Colon (tissue), 2 donors: Measurements from ENCODE around the gene NCOA4.
"Not testable (repeated sequence)": the region's sequence is repeated elsewhere in the genome, so short reads cannot be mapped to it uniquely, and the experiment has no call there.

Source experiments
- FAIRE-seq: peaks from 2 replicates; lab custom pipeline; 2012; peaks lifted over from hg19 to GRCh38; lab: Jason Lieb, UNC
- donor health status: control.
- donor health status: control.

NCOA4 gene

DNA sequence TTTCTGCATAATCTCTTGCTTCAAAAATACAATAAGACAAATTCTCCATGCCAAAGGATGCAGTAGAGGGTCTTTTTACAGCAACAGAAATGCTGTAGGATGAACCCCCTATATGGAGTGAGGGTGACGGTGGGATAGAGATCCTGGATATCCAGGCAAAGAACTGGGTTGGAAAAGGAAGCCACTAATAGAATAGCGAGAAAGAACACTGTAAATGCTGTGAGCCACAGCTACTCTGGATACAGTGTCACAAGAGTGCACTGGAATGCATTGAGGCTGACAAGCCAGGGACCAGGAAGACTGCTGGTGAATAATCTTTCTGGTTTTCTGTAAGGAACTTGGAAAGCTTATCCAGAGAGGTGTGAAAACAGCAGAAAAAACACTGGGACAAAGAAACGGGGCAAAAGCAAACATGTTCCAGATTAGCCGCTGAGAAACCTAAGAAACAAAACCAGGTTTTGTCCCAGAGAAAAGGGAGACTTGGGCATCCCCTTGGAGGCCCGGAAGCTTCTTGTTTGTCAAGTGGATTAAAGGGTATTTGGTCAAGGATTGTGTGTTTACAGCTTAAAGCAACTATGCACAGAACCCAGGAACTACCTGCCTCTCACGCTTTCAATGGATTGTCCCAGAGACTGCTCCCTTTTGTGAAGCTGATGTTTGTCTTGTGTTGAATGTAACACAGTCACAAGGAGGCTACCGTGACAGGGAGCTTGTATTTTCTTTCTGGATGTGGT lies 21.8 kb upstream of the NCOA4 start:
- no peak for FAIRE-seq

DNA sequence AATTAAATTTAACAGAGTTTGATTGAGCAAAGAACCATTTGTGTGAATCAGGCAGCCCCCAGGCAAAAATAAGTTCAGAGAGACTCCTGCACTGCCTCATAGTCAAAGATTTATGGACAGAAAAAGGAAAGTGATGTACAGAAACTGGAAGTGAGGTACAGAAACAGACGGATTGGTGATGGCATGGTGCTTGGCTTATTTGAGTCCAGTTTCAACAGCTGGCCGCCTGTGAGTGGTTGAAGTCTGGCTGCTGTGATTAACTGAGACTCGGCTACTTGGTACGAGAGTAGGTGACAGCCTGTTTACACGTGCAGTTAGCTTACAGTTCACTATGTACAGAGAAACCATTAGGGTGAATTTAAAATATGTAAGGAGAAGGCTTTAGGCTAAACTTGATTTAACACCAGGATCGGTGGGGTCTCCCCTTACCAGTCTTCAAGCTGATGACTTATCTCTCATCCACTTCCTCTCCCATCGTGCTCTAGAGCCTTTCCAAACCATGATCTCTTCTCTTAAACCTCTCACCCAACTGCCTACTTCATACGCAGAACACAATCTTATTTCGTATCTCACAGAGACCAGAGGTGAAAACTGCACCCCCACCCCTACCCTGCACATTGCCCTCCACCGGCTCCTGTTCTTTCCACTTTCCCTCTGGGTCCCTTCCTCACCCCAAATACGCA lies 20.7 kb upstream of the NCOA4 start:
- FAIRE-seq, result no peak

DNA sequence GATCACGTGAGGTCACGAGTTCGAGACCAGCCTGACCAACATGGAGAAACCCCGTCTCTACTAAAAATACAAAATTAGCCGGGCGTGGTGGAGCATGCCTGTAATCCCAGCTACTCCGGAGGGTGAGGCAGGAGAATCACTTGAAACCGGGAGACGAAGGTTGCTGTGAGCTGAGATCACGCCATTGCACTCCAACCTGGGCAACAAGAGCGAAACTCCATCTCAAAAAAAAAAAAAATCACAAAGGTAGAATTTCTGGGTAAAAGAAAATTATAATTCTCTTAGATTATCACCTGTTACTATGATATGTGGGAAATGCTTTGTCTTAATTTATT lies 19.0 kb upstream of the NCOA4 start:
- FAIRE-seq, result not testable (repeated sequence)

DNA sequence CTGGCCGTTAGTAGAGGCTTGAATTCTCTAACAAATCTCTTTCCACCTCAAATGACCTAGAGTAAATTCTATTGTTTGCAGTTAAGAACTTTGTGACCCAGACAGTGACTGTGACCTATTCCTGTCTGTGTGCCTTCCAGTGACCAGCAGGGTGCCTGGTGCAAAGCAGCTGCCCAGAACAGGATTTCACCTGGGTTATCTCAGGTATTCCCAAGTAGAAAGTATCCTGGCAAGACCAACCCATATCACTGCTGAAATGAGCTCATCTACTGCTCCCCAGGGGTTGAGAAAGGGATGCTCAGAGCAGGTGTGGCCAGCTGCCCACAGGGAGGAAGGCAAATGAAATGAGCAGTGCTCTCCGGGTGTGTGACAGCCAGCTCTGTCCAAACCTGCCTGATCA lies 17.7 kb upstream of the NCOA4 start:
- FAIRE-seq, result no peak

DNA sequence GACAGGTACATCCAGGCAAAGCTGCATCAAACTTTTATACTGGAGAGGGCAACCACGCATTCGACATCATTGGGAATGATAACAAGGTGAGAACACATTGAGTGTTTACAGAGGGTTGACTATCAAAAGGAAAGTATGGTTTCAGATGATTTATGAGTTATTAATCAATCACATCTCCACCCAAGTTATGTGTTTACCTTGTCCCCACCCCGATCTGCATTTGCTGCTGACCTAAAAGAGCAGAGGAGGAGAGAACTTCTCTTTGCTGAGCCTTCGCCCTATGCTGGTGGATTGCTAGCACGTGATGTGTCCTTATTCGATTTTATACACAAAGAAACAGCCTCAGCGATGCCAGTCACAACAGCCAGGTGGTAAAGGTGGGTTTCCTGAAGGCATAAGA lies 15.8 kb upstream of the NCOA4 start, which contains the start of gene MSMB:
Gene MSMB (minus strand): TSS at position 9 of the 400 bp plus-strand sequence. CDS start 32 bp downstream, outside the sequence.
- FAIRE-seq, result no peak

DNA sequence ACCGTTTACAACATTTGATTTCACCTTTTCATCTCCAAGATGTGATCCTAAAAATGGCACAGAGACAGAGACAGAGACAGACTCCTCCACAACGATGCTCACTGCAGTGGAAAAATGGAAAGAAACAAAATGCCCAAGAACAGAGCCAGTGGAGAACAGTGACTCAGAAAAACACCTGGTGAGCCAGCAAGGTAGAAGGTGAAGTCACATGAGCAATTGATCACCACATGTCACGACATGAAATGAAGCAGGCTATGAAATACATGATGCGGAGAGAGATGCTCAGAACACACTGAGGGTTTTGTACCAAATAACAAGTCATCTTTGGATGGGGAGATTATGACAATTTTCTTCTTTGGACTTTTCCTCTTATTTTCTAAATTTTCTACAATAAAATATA lies 12.1 kb upstream of the NCOA4 start:
- FAIRE-seq, result no peak

DNA sequence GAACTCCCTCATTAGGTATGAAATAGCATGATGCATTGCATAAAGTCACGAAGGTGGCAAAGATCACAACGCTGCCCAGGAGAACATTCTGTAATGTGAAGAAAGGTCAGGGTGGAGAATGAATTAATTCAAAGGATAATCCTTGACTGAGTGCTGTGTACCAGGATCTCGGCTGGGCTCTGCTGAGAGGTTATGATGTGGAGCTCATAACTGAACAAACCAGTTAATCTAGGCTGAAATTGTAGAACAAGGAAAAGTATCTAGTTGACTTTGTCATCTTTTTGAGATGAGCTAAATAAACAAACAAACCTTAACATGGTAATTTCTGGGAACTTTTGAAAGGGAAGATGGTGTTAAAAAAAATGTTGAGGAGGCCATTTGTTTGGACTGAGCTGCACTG lies 9.6 kb upstream of the NCOA4 start:
- no peak for FAIRE-seq

DNA sequence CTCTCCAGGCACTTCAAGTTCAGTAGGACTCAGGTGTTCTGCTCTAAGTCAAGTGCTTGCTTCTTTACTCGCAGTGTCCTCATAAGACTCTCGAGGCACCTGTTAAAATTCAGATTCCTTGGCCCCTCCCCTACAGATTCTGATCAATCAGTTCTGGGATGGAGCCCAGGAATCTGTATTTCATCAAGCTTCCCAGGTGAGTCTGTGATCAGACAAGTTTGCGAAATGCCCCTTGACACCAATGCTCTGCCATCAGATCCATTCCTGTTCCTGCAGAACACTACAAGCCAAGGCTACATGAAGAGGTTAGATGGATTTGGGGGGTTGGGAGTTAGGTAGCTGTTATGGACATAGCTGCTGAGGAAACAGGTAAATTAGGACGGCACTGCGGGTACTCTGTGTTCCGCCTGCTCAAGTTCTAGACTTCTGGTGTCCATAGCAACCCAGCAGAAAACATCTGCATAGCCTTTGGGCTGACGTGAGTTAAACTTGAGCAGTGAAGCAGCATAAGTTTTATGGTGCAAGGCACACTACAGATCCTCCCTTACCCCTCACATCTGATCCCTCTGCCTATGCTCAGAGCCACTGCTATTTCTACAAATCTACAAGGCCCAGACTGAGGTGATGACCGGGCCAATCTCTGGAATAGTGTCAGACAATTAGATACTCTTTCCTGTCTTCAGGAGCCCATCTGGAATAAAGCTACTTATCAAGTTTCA lies 6.8 kb upstream of the NCOA4 start:
- FAIRE-seq, result no peak

DNA sequence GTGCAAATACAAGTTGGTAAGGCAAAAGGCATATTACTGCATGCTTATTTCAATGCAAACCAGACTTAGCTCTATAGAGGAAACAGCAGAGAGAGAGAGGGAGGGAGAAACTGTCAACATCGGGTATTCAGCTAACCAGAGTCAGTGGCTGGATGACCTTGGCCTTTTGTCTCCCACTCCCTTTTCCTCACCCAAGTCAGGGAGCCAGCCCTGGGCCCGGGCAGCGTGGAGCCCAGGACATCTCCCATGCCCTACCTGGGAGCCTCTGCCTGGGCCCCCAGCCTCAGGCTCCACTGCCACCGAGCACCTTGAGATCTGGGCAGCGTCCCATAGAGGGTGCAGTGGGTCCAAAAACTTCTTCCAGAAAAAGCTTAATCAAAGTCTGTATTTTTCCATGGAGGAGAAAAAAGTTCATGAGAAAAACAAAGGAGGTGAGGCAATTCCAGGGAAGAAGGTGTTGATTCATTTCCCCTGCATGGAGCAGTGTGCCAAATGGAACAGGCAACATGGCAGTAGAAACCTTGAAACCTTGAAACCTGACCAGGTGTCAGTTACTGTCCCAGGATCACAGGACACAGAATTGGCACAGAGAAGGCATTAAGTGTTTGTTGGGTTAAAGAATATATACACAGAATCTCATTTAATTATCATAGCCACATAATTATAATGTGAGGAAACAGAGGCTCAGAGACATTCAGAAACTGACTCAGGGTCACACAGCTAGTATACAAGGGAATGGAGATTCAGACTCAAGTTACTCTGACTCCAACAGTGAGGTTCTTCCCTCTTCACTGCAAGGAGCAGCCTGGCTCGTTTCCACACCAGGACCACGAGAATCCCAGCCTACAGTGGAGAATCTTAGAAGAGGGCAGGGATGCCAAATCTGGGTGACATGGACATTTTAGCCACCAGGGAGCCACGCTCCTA lies 5.8 kb upstream of the NCOA4 start:
- no peak for FAIRE-seq

DNA sequence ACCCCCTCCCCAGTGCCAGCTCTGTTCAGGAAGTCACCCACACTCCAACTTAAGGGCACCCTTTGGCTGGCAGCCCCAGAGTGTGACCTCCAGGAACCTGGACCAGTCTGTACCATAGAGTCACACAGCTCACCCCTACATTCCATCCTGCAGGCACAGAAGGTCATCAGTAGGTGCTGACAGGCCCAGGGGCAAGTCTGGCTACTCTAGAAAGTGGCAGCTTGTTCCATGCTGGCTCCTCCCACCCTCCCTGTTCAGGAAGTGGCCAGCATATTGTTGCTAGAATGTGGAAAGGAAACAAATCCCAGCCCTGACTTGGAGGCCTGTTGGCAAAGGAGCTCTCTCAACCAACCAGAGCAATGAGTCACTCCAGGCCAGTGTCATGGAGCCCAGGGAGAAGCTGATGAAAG lies 3.2 kb upstream of the NCOA4 start:
- no peak for FAIRE-seq

DNA sequence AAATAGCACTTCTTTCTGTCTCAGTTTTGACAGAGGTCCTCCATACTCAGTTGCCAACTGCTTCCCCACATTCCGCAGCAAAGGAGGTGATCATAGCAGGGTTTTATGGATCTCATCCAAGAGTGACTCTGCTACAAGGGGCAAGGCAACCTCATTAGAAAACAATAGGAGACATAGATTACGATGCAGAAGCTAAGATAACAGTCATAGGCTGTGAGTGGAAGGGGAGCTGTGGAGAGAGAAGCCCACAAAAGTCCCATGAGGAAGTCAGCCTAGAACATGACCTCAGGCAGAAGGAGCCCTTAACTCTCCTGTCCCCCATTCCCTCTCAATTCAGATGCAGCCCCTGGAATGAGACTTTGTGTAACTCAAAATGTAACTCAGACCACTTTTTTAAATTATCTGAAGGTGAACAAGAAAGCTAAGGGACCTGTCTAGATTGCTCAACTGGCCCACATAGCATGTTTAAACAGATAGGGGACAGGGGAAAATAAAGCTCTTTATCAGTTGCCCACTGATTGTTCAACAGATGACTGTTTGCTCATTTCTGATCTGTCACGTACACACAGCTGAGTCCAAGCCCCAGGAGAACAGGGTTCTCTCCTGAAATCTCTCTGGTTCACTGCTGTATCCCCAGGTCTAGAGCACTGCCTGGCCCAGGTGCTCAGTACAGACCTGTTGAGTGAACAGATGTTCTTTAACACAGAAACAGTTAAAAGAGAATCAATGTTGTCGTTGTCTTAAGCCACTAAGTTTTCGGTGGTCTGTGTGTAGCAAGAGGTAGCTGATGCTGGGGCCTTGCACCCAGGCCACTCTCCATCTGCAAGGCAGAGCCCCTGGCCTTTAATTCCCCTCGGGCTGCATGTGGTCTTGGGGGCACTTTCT lies 1.5 kb upstream of the NCOA4 start:
- no peak for FAIRE-seq

DNA sequence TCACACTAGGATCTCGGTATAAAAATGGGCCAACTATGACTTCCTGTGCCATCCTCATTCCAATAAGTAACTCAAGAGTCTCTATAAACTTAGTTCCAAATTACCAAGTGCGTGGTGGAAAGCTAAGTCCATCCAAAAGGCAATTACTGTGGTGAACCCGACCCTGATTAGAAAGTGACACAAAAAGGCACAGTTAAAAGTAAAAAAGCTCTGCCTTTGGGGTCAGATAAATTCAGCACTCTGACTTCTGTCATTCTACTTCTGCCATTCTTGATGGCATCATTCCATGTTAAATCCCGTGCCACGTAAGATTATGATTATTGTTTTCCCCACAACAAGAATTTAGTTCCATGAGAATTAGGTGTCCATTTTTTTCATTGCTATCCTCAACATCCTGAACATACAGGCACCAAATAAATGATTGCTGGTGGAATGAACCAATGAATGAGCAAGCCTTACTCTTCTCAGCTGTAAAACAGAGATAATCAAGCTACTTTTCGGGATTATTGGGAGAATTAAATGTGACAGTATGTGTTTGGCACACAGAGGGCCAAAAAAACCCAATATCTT lies 877 bp downstream of the NCOA4 start:
- FAIRE-seq, result no peak

DNA sequence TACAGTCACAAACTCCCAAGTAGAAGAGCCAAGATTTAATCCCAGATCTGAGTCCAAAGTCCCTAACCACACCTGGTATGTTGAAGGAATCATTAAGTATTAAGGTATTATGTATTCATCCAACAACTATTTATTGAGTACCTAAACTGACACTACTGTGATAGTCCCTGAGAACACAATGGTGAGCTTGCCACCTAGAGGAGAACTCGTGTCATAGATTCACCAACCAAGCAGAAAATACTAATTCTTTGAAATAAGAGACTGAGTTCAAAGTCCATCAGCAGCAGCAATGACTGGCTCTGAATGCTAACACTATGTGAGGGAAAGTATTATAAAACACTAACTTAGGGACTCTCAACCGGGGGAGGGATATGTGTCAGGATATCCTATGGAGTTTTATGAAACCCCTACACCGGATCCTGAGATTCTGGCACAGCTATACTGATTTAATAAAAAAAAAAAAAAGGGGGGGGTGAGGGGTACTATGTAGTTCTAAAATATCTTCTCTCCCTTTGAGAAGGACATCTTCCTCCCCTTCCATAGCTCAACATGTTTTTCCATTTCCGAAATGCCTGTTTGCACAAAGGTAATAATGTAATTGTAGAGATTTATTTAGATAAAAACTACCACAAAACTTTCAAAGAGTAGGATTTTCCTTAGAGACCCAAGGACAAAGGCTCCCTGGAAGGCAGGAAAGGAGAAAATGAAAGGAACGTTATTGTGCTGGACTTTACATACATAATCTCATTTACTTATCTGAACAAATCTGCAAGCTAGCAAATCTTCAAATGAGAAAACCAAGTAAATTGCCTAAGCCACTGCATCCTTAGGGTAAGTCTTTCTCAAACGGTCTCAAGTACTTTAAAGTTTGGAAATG lies 1.6 kb downstream of the NCOA4 start:
- no peak for FAIRE-seq

DNA sequence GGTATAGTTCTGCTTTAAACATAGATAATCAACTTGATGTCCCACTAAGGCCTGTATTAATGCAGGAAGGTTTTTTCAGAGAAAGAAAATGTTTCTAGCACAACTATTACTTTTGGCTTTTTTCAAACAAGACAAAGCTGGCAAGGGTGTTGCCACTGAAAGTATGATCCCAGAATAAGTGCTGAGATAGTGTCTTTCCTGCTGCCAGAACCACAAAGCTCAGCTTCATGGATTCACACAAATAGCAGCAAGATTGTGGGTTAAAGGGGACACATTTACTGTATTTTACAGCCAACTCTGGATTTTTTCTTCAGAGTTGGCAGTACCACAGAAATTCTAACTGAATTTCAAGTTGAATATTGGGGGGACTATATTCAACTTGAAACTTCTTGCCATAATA lies 4.3 kb downstream of the NCOA4 start:
- FAIRE-seq, result no peak

DNA sequence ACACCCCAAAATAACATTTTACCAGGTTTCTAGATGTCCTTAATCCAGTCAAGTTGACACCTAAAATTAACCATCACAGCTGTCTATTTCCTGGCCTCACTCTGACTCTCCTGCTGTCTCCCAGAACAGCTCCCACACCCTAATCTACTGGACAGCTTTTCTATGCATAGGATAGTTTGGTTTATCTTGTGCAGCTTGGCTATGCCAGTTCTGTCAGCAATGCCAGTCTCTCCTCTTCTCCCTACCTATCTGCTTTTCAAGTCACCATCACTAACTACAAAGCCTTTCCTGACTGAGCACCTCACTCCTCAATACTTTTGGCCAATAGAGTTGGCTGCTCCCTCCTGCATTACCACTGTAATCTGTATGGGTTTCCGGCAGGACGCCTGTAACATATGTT lies 5.0 kb downstream of the NCOA4 start:
- FAIRE-seq, result no peak

DNA sequence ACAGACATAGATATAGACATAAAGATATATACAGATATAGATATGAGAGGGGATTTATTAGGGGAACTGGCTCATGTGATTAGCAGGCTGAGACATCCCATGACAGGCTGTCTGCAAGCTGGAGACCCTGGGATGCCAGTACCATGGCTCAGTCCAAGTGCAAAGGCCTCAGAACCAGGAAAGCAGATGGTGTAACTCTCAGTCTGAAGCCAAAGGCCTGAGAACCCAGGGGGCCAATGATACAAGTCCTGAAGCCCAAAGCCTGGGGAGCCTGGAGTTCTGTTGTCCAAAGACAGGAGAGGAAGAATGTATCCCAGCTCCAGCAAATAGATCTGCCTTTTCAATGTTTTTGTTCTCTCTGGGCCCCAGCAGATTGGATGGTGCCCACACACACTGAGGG lies 5.5 kb downstream of the NCOA4 start:
- no peak for FAIRE-seq

DNA sequence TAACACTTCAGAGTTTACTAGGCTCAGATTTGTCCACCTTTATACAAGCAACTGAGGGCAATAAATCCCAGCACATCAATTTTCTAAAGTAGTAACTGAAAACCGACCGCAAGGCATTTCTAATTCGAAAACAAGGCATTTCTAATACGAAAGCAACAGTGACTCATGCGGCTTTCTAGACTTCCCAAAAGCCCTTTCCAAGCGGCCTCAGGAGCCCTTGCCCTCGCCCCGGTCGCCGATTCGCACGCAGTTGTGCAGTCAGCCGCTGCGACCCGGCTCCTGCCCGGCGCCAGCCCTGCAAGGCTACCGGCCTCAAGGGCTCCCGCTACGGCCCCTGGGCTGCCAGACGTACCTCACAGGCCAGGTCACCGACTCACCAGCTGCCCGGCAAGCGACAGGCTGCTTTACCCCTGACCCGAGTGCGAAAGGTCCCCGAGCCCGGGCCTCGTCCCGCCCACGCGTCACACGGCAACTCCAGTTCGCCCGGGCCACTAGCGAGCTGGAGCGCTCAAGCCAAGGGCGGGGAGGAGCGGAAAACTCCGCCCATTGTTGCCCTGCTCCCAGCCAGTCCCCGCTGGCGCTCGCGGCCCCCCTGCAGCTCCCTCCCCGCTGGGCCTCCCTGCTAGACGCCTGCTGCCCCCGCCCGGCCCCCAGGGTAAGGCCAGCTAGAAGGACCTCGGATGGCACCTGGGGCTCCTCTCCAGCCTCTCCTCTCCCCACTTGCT lies 7.3 kb downstream of the NCOA4 start:
- FAIRE-seq, result no peak

DNA sequence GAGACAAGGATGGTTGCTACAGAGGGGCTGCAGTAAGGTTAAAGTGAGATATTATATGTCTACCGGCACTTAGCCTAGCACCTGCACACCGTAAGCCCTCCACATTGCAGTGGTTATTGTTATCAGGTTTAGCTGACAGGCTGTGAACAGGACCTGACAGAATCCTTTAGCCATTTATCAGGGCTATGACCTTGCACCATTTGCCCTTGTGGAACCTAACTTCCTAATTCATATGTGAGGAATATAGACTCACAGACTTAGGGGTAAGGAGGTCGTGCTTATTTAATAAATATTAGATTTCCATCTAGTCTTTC lies 10.1 kb downstream of the NCOA4 start:
- FAIRE-seq, result no peak

DNA sequence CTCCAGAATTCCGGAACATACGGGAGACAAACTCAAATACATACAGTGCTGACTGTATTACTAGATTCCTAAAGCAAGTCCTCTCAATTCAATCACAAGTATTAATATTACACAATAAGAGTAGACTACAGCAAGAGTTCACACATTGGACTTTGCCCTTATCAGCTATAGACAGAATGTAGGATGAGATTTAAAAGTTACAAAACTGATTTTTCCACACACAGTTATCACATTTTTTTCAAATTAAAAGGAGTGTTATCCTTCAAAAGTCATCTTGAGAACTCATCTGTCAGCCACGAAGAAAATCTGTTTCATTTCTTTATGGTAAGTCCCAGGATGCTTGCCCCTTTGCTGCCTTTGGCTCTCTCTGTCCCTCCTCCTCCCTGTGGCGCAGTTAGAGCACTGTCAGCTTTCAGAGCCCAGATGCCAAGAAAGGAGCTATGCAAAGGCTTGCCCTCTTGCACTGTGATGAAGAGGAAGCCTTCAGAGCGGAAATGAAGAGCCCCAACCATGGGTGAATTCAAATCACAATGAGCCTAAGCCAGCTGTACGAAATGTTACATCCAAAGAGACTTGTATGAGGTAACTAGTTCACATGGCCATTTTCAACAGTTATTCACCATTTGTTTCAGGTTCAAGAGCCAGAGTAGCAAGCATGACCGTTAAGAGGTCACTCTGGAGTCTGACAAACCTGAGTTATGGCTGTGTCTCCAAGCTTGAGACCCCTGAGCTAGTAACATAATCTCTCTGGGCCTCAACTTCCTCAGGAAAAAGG lies 10.7 kb downstream of the NCOA4 start:
- FAIRE-seq, result no peak
